GM18507 (cell line): ENCODE data around the gene ELK3.

Experiments used
- DNase-seq: peaks from one replicate; pipeline ENCODE4 v3.0.0; 2011; ENCODE audit warnings: low read depth; ENCODE audit not compliant: insufficient read length; ENCODE audit errors: extremely low spot score
- FAIRE-seq: peaks from 2 replicates; lab custom pipeline; 2011; peaks lifted over from hg19 to GRCh38; lab: Jason Lieb, UNC

ELK3 gene

GRCh38 chr12:96193725-96194575, at the start of gene ELK3:
TSS of gene ELK3 (plus strand) at chr12:96194375.
- DNase-seq (peak; percentile 48), FAIRE-seq (peak; percentile 15)

GRCh38 chr12:96146747-96147146, 47.4 kb upstream of the ELK3 start:
- FAIRE-seq, result no peak

DNA sequence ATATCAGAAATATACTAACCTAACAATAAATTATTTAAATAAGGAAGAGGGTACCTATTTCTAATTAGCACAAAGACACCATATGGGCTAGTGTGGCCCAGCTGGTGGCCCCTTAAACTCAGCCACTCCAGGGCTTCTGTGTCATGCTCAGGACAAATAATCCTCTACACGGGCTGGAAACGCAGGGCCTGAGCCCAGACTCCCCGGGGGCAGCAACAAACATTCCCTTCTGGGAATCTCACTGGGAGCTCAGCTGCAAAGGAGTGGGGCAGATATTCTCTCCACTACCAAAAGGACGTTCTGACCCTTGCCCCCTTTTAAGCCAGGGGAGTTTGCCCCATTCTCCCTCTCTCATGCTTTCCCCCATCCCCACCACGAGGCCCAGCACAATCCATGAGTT, 43.7 kb upstream of the ELK3 start:
- FAIRE-seq, result no peak

More at GRCh38 chr12:96146747-96147146, 47.4 kb upstream of the ELK3 start:
- DNase-seq, result no peak

GRCh38 chr12:96152164-96152563, 42.0 kb upstream of the ELK3 start:
- DNase-seq, result no peak
- no peak for FAIRE-seq

More for the DNA sequence above, 43.7 kb upstream of the ELK3 start:
- DNase-seq, result no peak

GRCh38 chr12:96153131-96153725, 40.9 kb upstream of the ELK3 start:
- DNase-seq, result no peak
- no peak for FAIRE-seq

GRCh38 chr12:96155181-96155580, 39.0 kb upstream of the ELK3 start:
- DNase-seq (no peak), FAIRE-seq (no peak)

DNA sequence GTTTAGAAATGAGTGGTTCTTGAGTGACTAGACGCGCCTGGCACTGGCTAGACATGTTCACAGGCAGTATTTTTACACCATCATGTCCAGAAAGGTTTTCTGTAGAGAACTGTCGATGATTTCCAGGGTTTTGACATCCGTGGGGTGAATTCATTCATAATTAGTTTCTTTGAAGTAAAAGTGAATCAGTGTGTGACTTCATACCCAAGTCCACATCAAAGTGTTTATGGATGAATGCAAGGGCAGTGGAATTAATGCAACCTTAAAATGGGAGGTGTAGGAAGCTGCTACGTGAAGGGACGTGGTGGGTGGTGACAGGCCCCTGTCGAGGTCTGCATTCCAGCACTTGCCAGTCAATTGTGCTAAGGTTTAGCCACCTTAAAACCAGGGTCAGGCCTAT, 38.4 kb upstream of the ELK3 start:
- DNase-seq (no peak), FAIRE-seq (no peak)

GRCh38 chr12:96156211-96156610, 38.0 kb upstream of the ELK3 start:
- DNase-seq (no peak), FAIRE-seq (no peak)

- DNase-seq (no peak), FAIRE-seq (no peak)
Measured at GRCh38 chr12:96157427-96157826, 36.7 kb upstream of the ELK3 start.

DNA sequence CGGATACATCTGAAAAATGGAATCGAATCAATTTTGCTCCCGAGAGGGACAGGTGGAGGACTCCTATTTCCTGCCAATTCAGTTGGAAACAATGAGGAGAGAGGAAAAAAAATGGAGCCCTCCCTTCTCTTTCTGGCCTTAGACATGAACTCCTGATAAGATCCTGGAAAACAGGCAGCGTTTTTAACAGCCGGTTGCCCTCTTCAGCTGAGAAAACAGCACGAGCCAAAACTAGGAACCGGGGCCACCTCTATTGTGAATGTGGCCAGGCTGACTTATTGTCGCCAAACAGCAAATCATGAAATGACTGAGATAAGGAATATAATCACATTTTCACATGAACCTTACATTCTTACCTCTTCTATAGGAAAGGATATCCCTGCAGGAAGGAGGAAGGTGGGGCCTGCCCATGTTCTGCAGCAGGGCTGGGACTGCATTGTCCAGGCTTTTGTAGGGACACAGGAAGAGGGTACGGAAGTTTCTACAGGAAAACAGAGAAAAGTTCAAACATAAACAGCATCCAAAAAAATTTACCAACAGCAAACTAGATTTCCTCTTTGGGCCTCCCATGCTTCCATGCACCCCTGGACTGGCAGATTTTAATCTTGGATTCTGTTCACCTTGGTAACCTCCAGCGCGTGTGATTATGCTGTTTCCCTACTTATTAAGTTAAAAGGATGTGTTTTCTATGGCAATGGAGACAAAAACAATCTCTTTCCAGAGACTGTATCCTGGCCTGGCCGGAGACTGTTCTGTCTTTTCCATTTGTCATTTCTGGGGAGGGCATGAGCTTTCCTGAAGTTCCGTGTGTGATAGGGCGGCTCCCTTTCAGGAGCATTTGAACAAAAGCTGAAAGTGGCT, 29.0 kb upstream of the ELK3 start:
- DNase-seq, result no peak
- no peak for FAIRE-seq

- no peak for DNase-seq
- no peak for FAIRE-seq
Measured at GRCh38 chr12:96166765-96167164, 27.4 kb upstream of the ELK3 start.

DNA sequence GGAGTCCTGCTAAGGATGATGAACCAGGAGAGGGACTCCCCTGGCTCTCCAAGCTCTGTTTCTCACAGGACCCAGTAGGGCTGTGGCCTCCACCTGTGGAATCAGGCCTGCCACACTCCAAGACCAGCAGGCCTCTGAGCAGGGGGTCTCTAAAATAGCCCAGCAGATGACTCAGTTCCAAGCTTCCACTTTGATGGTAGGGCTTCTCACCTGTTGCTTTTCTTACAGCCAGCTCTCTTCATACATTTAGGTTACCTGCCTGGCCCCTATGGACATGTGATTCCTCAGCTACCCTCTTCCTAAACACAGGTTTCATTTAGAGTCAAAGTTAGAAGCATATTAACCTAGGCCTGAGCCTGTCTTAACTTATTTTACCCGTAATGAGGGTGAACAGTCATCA, 26.7 kb upstream of the ELK3 start:
- DNase-seq (no peak), FAIRE-seq (no peak)

DNA sequence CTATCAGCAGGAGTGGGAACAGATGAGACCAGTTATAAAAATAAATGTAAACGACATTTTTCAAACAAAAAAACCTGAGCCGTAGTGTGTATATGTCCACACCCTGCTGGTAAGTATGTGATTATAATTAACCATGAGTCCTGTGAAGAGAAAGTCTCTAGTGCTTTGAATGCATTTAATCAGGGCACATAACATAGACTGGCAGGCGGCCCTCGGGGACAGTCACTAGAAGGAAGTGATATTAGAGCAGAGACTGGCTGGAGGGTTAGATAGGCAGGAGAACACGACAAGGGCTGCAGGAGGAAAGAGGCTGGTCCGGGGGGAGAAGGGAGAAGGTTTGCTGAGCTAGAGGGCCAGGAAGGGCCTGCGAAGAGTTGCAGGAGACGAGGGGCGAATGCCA, 23.8 kb upstream of the ELK3 start:
- DNase-seq, result no peak

GRCh38 chr12:96170762-96171161, 23.4 kb upstream of the ELK3 start:
- FAIRE-seq (no peak), DNase-seq (no peak)

More for the DNA sequence above, 23.8 kb upstream of the ELK3 start:
- FAIRE-seq, result no peak

DNA sequence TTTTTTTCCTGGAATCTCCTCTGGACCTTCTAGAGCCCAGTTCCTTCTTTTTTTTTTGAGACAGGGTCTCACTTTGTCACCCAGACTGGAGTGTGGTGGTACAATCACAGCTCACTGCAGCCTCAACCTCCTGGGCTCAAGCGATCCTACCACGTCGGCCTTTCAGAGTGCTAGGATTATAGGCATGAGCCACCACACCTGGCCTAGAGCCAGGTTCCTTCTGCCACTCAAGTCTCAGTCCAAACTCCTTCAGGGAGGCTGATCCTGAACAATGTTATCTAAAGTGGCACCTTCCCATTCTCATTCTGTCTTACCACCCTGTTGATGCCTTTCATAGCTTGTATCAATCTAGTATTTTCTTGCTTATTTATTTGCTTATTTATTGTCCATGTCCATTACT, 22.3 kb upstream of the ELK3 start:
- DNase-seq (no peak), FAIRE-seq (no peak)

GRCh38 chr12:96172981-96173380, 21.2 kb upstream of the ELK3 start:
- DNase-seq (no peak), FAIRE-seq (no peak)

DNA sequence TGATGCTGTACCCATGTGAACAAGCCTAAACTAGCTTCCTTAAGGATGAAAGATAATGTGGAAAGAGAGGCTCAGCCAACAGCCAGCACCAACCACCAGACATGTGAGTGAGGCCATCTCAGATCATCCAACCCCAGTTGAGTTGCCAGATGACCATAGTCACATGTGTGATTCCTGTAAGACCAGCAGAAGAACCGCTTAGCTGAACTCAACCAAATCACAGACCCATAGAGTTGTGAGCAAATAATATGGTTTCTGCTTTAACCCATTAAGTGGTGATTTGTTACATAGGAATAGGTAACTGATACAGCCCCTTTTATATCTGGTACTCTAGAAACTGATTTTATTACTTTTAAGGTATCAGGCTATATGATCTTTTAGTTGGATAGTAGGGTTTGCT, 17.6 kb upstream of the ELK3 start:
- FAIRE-seq, result no peak
- no peak for DNase-seq

GRCh38 chr12:96177013-96177412, 17.2 kb upstream of the ELK3 start:
- FAIRE-seq (no peak), DNase-seq (no peak)

GRCh38 chr12:96183734-96184370, 10.3 kb upstream of the ELK3 start:
- no peak for DNase-seq
- no peak for FAIRE-seq

GRCh38 chr12:96185914-96186313, 8.3 kb upstream of the ELK3 start:
- DNase-seq (no peak), FAIRE-seq (no peak)
